Measurements from ENCODE around the gene ZNHIT6.

Gene ZNHIT6

DNA sequence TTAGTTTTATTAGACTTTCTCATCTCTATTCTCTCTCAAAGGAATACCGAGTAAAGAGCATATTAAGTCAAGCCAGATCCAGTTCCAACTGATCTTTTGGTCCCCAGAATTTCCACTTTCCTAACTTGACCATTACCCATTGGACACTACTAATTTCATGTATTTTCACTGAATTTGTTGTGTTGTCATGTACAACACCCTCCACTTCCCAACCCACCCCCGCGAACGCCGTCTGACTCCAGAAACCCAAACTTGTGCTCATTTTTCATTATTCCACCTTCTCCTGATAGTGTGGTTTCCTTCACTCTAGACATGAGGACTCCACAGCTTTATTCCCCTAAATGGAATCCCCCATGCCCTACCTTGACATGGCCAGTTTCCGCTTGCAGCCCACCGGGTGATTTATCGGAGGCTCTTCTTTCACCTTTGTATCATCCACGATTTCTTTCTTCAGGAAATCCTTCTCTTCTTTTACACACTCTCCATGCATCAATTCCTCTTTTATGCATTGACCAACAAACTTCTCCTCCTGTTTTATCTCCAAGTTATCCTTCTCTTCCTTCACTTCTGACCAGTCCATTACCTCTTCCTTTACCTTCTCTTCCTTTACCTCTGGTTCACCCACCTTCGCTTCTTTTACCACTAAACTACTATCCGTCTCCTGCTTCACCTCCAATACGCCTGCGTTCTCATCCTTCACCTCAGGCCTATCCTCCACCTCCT is 805 bp downstream of the ZNHIT6 start:
- peak overlapping the region; percentile 82 to 99 (median 93) for H3K4me3 ChIP-seq
- peaks cover 0 to 9% (median 4%) of the 10 kb centered on the region in 11 experiments; a peak in 9 of 22 replicates for H3K9me3 ChIP-seq (replicated peaks in 1 of 11)
- H3K9ac ChIP-seq: peak overlapping the region; percentile 80 to 90 (median 85)
- no peaks in the 10 kb centered on the region for H3K27me3 ChIP-seq
- peaks cover 9 to 27% (median 18%) of the 10 kb centered on the region in 10 experiments for H3K4me1 ChIP-seq
- no peak for TF ChIP-seq Cebpa-rat (IDR thresholded peaks at IDR 0.05)
- H3K27ac ChIP-seq: peak overlapping the region; percentile 59 to 86 (median 81)
- peaks cover 0 to 40% (median 0%) of the 10 kb centered on the region in 11 experiments; a peak in 7 of 22 replicates for H4K20me1 ChIP-seq
- peak overlapping the region; percentile 82 to 99 (median 95) for H3K4me2 ChIP-seq
- H3K36me3 ChIP-seq: peaks cover 31 to 44% (median 37%) of the 10 kb centered on the region in 11 experiments

DNA sequence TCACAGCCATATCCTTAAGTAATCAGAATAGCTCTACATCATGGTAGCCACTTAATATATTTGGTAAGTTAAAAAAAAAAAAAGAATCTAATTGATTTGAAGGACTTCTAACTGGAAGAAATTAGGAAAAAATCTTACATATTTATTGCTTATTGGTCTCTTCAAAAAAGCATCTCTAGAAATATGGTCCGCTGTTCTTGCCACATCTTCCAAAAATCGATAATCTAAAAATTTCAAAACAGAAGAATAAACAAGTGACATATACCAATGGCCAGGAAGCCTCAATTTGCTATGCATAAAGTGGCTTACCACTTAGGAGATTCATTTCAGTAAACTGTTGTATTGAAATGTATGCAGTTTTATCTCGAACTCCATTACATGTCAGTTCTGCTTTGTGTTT is 2.3 kb downstream of the ZNHIT6 start:
- H3K4me1 ChIP-seq: peaks cover 9 to 27% (median 18%) of the 10 kb centered on the region in 10 experiments
- no peak overlapping the region for H3K9ac ChIP-seq
- H3K4me3 ChIP-seq: peak overlapping the region in 3 of 10 experiments; percentile 89 to 99 (median 98); a peak in 4 of 20 replicates
- no peak for TF ChIP-seq Cebpa-rat (IDR thresholded peaks at IDR 0.05)
- H3K27ac ChIP-seq: no peak overlapping the region
- H3K9me3 ChIP-seq (replicated peaks in 1 of 11): peaks cover 0 to 9% (median 4%) of the 10 kb centered on the region in 11 experiments; a peak in 9 of 22 replicates
- peaks cover 46 to 59% (median 52%) of the 10 kb centered on the region in 11 experiments for H3K36me3 ChIP-seq
- H3K4me2 ChIP-seq: peak overlapping the region in 10 of 11 experiments; percentile 19 to 99 (median 94); a peak in 15 of 22 replicates
- peaks cover 0 to 43% (median 0%) of the 10 kb centered on the region in 11 experiments; a peak in 7 of 22 replicates for H4K20me1 ChIP-seq
- no peaks in the 10 kb centered on the region for H3K27me3 ChIP-seq

DNA sequence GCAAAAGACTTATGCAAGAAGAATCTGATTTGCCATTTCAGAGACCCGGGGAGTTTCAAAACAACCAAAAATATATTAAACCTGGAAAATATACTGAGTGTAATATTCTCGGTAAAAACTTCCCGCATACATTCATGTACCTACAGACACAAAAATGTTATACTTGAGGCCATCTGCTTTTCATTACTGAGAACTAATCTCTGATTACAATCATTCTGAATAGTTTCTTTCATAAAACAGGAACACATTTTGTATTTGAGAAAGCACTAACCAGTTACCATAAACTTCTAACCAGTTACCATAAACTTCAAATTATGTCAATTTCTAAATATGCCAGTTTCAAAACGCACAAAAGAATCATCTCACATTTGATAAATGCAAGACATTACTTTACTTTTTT is 7.8 kb downstream of the ZNHIT6 start:
- Histone ChIP-seq H3K36me3 (peaks cover 68 to 97% (median 84%) of the 10 kb centered on the region in 11 experiments), H3K4me3 (no peak overlapping the region), H3K27ac (no peak overlapping the region), H3K4me1 (no peaks in the 10 kb centered on the region), H4K20me1 (peaks cover 0 to 84% (median 0%) of the 10 kb centered on the region in 11 experiments; a peak in 7 of 22 replicates), H3K27me3 (no peaks in the 10 kb centered on the region), H3K4me2 (no peak overlapping the region), H3K9ac (no peak overlapping the region), H3K9me3 (replicated peaks in 1 of 11) (peaks cover 0 to 8% (median 4%) of the 10 kb centered on the region in 11 experiments; a peak in 8 of 22 replicates)
- TF ChIP-seq Cebpa-rat (IDR thresholded peaks at IDR 0.05): no peak

DNA sequence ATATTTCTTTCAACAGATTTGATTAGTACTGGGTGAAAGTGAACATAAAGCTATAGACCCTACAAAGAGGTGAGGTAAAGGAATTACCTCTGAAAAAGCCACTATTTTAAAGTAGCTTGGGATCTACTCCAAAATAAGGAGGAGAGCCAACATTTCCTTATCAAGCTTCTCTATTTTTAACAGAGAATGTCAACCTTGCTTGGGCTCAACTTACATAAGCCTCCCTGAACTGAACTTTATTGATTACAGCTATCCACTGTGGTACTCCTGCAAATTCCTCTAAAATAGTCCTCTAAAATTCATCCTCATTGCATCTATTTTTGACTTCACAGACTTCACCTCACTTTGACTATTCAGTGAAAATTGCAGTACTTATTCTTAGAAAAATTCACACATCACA is 10.3 kb downstream of the ZNHIT6 start:
- H3K9me3 ChIP-seq (replicated peaks in 1 of 11): no peaks in the 10 kb centered on the region
- H3K4me1 ChIP-seq: no peaks in the 10 kb centered on the region
- H3K27me3 ChIP-seq: no peaks in the 10 kb centered on the region
- no peak overlapping the region for H3K4me2 ChIP-seq
- H3K4me3 ChIP-seq: no peak overlapping the region
- H3K36me3 ChIP-seq: peaks cover 56 to 97% (median 75%) of the 10 kb centered on the region in 11 experiments
- no peak overlapping the region for H3K9ac ChIP-seq
- H3K27ac ChIP-seq: no peak overlapping the region
- H4K20me1 ChIP-seq: peaks cover 0 to 88% (median 14%) of the 10 kb centered on the region in 11 experiments; a peak in 10 of 22 replicates
- TF ChIP-seq Cebpa-rat (IDR thresholded peaks at IDR 0.05): no peak

DNA sequence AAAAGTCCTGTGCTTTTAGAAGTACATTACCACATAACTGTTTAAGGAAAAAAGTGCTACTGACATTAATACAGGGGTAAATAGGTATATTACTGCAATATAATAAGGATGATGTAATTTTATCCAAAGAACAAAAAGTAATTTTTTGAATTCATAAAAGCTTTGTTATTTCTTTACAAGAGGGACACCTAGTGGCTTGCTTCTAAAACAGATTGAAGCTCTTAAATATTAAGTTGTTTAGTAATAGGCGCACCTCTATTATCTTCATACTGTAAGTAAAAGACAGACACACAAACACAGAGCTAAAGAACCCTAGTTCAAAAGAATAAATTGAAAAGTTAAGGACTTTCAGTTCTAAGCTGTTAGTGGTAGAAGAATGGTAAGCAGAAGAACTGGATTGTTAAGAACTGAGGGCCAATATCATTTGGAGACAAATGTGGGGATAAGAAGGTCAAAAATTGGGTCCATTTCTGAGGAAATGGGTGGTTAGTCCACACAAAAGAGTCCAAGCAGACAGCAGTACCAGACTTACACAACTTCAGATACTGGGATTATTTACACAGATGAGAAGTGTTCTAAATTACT is 15.4 kb downstream of the ZNHIT6 start:
- no peak overlapping the region for H3K4me2 ChIP-seq
- H3K9ac ChIP-seq: no peak overlapping the region
- H3K27ac ChIP-seq: no peak overlapping the region
- H4K20me1 ChIP-seq: peaks cover 0 to 90% (median 35%) of the 10 kb centered on the region in 11 experiments; a peak in 17 of 22 replicates
- no peak for TF ChIP-seq Cebpa-rat (IDR thresholded peaks at IDR 0.05)
- peaks cover 42 to 96% (median 65%) of the 10 kb centered on the region in 11 experiments for H3K36me3 ChIP-seq
- no peaks in the 10 kb centered on the region for H3K27me3 ChIP-seq
- H3K9me3 ChIP-seq (replicated peaks in 1 of 11): no peaks in the 10 kb centered on the region
- no peak overlapping the region for H3K4me3 ChIP-seq
- H3K4me1 ChIP-seq: no peaks in the 10 kb centered on the region

DNA sequence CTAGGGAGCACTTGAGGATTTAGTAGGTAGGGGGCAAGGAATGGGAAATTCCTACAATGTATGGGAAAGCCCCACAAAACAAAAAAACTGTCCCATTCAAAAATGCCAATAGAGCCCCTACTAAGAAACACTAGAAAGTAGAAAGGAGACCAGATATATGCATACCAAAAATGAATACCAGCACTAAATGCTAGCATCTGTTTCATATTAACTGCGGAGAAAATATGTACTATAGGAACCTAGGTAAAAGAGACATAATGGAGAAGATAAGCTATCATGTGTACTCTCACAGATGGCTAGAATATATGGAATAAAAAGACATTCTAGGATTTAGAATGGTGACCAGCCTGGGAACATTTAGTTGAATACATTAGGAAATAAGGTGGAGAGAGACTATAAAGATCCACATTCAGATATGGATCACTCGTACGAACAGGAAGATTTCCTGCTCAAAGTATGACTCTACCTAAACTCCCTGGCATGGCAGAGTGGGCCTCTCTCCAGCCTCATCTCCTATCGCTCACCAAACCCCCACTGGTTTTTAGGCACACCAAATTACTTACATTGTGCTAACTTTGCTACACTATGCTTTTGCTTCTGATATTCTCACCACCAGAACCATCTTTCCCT is 18.3 kb downstream of the ZNHIT6 start:
- Histone ChIP-seq H3K4me1 (no peaks in the 10 kb centered on the region), H3K9me3 (replicated peaks in 1 of 11) (no peaks in the 10 kb centered on the region), H3K27me3 (no peaks in the 10 kb centered on the region), H3K4me3 (no peak overlapping the region), H3K4me2 (no peak overlapping the region), H4K20me1 (peaks cover 0 to 76% (median 39%) of the 10 kb centered on the region in 11 experiments; a peak in 17 of 22 replicates), H3K27ac (no peak overlapping the region), H3K36me3 (peaks cover 63 to 96% (median 76%) of the 10 kb centered on the region in 11 experiments), H3K9ac (no peak overlapping the region)
- no peak for TF ChIP-seq Cebpa-rat (IDR thresholded peaks at IDR 0.05)

DNA sequence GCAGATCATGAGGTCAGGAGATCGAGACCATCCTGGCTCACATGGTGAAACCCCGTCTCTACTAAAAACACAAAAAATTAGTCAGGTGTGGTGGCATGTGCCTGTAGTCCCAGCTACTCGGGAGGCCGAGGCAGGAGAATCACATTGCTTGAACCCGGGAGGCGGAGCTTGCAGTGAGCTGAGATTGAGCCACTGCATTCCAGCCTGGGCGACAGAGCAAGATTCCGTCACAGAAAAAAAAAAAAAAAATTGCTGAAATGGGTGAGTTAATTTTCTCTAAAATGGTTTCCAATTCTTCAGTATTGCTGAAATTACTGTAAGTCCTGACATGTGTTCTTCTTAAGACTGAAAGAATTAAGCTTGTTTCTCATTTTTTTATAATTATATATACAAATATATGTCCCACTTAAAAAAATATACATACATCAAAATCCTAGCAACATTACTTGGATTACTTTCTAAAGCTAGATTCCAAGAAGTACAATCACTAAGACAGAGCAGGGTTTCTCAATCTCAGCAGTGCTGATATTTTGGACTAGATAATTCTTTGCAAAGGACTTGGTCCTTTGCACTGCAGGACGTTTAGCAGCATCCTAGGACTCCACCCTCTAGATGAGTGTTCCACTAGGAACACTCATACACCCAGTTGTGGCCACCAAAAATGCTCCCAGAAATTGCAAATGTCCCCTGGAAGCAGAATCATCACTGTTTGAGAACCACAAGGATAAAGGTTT is 24.8 kb downstream of the ZNHIT6 start:
- Histone ChIP-seq H3K27ac (no peak overlapping the region), H3K27me3 (no peaks in the 10 kb centered on the region), H3K4me3 (no peak overlapping the region), H3K4me2 (no peak overlapping the region), H3K36me3 (peaks cover 63 to 90% (median 74%) of the 10 kb centered on the region in 11 experiments), H3K9ac (no peak overlapping the region), H3K9me3 (replicated peaks in 1 of 11) (no peaks in the 10 kb centered on the region), H3K4me1 (no peaks in the 10 kb centered on the region), H4K20me1 (peaks cover 0 to 60% (median 21%) of the 10 kb centered on the region in 11 experiments; a peak in 11 of 22 replicates)
- TF ChIP-seq Cebpa-rat (IDR thresholded peaks at IDR 0.05): no peak

DNA sequence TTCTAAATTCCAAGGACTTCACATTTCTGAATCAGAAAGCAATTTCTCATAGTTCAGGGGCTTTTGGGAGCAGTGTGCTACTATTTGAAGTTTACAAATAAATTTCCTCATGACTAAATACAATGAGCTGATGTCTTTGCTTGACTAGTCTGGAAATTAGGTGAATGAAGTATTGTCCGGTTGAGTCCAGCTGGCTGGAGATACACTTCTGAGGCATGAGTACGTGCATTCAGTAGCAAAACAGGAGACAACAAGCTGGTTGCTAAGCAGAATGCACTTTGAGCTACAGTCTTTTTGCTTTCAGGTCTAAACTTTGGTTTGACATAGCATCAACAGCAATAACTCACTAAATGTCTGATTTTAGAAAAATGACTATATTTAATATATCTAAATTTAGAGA is 27.1 kb downstream of the ZNHIT6 start:
- Histone ChIP-seq H3K27ac (no peak overlapping the region), H3K27me3 (no peaks in the 10 kb centered on the region), H3K4me2 (no peak overlapping the region), H3K4me1 (no peaks in the 10 kb centered on the region), H3K9ac (no peak overlapping the region), H3K4me3 (no peak overlapping the region), H4K20me1 (peaks cover 0 to 54% (median 21%) of the 10 kb centered on the region in 11 experiments; a peak in 11 of 22 replicates), H3K36me3 (peaks cover 57 to 90% (median 73%) of the 10 kb centered on the region in 11 experiments), H3K9me3 (replicated peaks in 1 of 11) (no peaks in the 10 kb centered on the region)
- no peak for TF ChIP-seq Cebpa-rat (IDR thresholded peaks at IDR 0.05)
